A172 (cell line): ENCODE data around the gene GNPDA1. TPM values are rescaled to one million over a fixed set of nuclear protein-coding genes. Genes with fewer than 3 reads are reported as not detected.
"Not testable (repeated sequence)": the region's sequence is repeated elsewhere in the genome, so short reads cannot be mapped to it uniquely, and the experiment has no call there.

Source experiments
- DNase-seq: peaks from one replicate; pipeline ENCODE4 v3.0.0-alpha.2; 2015; ENCODE audit warnings: low spot score
- total RNA-seq: library from RNA; depleted of rRNA; stranded (reverse); fragments of >200 nt; shearing (Covaris generic); gene quantifications from 2 replicates; pipeline ENCODE4 v1.2.3, GENCODE V29; 2014; rRNA removed

The GNPDA1 gene
- total RNA-seq = 118 and 162 TPM in 2 replicates

- DNase-seq = peak; percentile 60
Observed at GRCh38 chr5:142012792-142013388, at the start of gene GNPDA1. Gene GNPDA1 (minus strand): TSS chr5:142013027. CDS start chr5:142012035, 992 bp downstream.

GRCh38 chr5:142059304-142059940 lies 46.6 kb upstream of the GNPDA1 start:
- DNase-seq = no peak

- no peak for DNase-seq
Observed at GRCh38 chr5:142057697-142058056, 44.9 kb upstream of the GNPDA1 start.

- DNase-seq = no peak
Observed at GRCh38 chr5:142056816-142057696, 44.2 kb upstream of the GNPDA1 start.

- DNase-seq = no peak
Observed at GRCh38 chr5:142055301-142055700, 42.5 kb upstream of the GNPDA1 start.

GRCh38 chr5:142053426-142054151 lies 40.8 kb upstream of the GNPDA1 start:
- DNase-seq = peak; percentile 63

GRCh38 chr5:142052026-142052425 lies 39.2 kb upstream of the GNPDA1 start:
- DNase-seq = not testable (repeated sequence)

- no peak for DNase-seq
Observed at GRCh38 chr5:142048272-142048671, 35.4 kb upstream of the GNPDA1 start.

GRCh38 chr5:142046191-142046590 lies 33.4 kb upstream of the GNPDA1 start:
- no peak for DNase-seq

- DNase-seq = not testable (repeated sequence)
Observed at GRCh38 chr5:142040881-142041280, 28.1 kb upstream of the GNPDA1 start.

- DNase-seq = no peak
Observed at GRCh38 chr5:142040285-142040684, 27.5 kb upstream of the GNPDA1 start.

GRCh38 chr5:142038735-142039134 lies 25.9 kb upstream of the GNPDA1 start:
- DNase-seq = no peak

- DNase-seq = not testable (repeated sequence)
Observed at GRCh38 chr5:142037599-142037998, 24.8 kb upstream of the GNPDA1 start.

GRCh38 chr5:142036918-142037317 lies 24.1 kb upstream of the GNPDA1 start:
- DNase-seq = no peak

GRCh38 chr5:142034994-142035393 lies 22.2 kb upstream of the GNPDA1 start:
- DNase-seq = no peak

- DNase-seq = not testable (repeated sequence)
Observed at GRCh38 chr5:142033632-142034567, 21.1 kb upstream of the GNPDA1 start.

- DNase-seq = no peak
Observed at GRCh38 chr5:142032747-142033631, 20.2 kb upstream of the GNPDA1 start.

GRCh38 chr5:142032150-142032549 lies 19.3 kb upstream of the GNPDA1 start:
- no peak for DNase-seq

GRCh38 chr5:142025637-142026036 lies 12.8 kb upstream of the GNPDA1 start:
- DNase-seq = no peak
